HUDEP-2 (cell line): ENCODE results near the gene ZNRD2.
A peak's percentile ranks its signal among the peaks of the same experiment; 100 is the strongest.

Experiments used
- DNase-seq, 76 experiments: peaks; one replicate each; lab custom pipeline; 2025; ENCODE audit not compliant: unreplicated experiment in 76 of 76; lab: John Stamatoyannopoulos, UW

Gene ZNRD2

GRCh38 chr11:65599216-65599954 lies 29.1 kb downstream of the ZNRD2 start:
- DNase-seq, result no peak

GRCh38 chr11:65599955-65600246 lies 29.6 kb downstream of the ZNRD2 start:
- DNase-seq, result no peak

GRCh38 chr11:65604258-65604657 lies 34.0 kb downstream of the ZNRD2 start:
- DNase-seq, result no peak

- peak in 3 of 76 experiments; percentile 3 to 20 (median 15) for DNase-seq
Observed at GRCh38 chr11:65606876-65607613, 36.8 kb downstream of the ZNRD2 start.

- no peak for DNase-seq
Observed at GRCh38 chr11:65607614-65608426, 37.5 kb downstream of the ZNRD2 start.

- DNase-seq, result peak in 66 of 76 experiments; percentile 18 to 83 (median 56)
Observed at GRCh38 chr11:65609229-65609628, 39.0 kb downstream of the ZNRD2 start.

GRCh38 chr11:65609665-65610064 lies 39.4 kb downstream of the ZNRD2 start:
- DNase-seq, result peak in 43 of 76 experiments; percentile 19 to 77 (median 47)

- DNase-seq, result no peak
Observed at GRCh38 chr11:65610404-65610803, 40.1 kb downstream of the ZNRD2 start.

- peak in 8 of 76 experiments; percentile 9 to 21 (median 13) for DNase-seq
Observed at GRCh38 chr11:65611028-65611757, 40.9 kb downstream of the ZNRD2 start.

GRCh38 chr11:65611758-65612603 lies 41.7 kb downstream of the ZNRD2 start:
- DNase-seq, result no peak

- DNase-seq, result no peak
Observed at GRCh38 chr11:65612691-65613090, 42.4 kb downstream of the ZNRD2 start.

GRCh38 chr11:65613091-65613928 lies 43.0 kb downstream of the ZNRD2 start:
- no peak for DNase-seq

- DNase-seq, result peak in 75 of 76 experiments; percentile 92 to 100 (median 100)
Observed at GRCh38 chr11:65615229-65615949, 45.1 kb downstream of the ZNRD2 start, which contains the start of gene PCNX3. Gene PCNX3, plus strand, starts transcription at chr11:65615776. Its CDS starts 536 bp downstream, at chr11:65616312.

- peak in 27 of 76 experiments; percentile 10 to 52 (median 37) for DNase-seq
Observed at GRCh38 chr11:65615950-65616574, 45.8 kb downstream of the ZNRD2 start.

- no peak for DNase-seq
Observed at GRCh38 chr11:65616575-65617001, 46.3 kb downstream of the ZNRD2 start.

GRCh38 chr11:65617136-65617850 lies 47.0 kb downstream of the ZNRD2 start:
- DNase-seq, result no peak
